AG08396 (cell line): ENCODE results near the gene PFKP.
"Not testable (repeated sequence)": the region's sequence is repeated elsewhere in the genome, so short reads cannot be mapped to it uniquely, and the experiment has no call there.

ENCODE experiments used
- DNase-seq: peaks from one replicate; pipeline ENCODE4 v3.0.0; 2012; ENCODE audit warnings: low spot score, mixed read lengths

The PFKP gene

GRCh38 chr10:3159152-3159551, 91.8 kb downstream of the PFKP start:
- DNase-seq = no peak

GRCh38 chr10:3162533-3162932, 95.2 kb downstream of the PFKP start:
- DNase-seq = no peak

- DNase-seq = no peak
These were observed 96.5 kb downstream of the PFKP start for GRCh38 chr10:3163879-3164278.

GRCh38 chr10:3165196-3165595, 97.8 kb downstream of the PFKP start:
- no peak for DNase-seq

- DNase-seq = no peak
These were observed 99.3 kb downstream of the PFKP start for GRCh38 chr10:3166496-3167290.

GRCh38 chr10:3167611-3168330, 100.4 kb downstream of the PFKP start:
- no peak for DNase-seq

GRCh38 chr10:3169271-3169670, 101.9 kb downstream of the PFKP start:
- no peak for DNase-seq

GRCh38 chr10:3169673-3170072, 102.3 kb downstream of the PFKP start:
- DNase-seq = no peak

- not testable (repeated sequence) for DNase-seq
These were observed 104.1 kb downstream of the PFKP start for GRCh38 chr10:3171488-3171887.

GRCh38 chr10:3172081-3172445, 104.7 kb downstream of the PFKP start:
- DNase-seq = peak; percentile 52

- DNase-seq = peak; percentile 99
These were observed 105.3 kb downstream of the PFKP start, which contains the start of gene PITRM1 for GRCh38 chr10:3172446-3173170. TSS of gene PITRM1 (minus strand) at chr10:3172782. CDS start at chr10:3172772, 10 bp downstream.

- no peak for DNase-seq
These were observed 106.0 kb downstream of the PFKP start for GRCh38 chr10:3173171-3173878.

- DNase-seq = no peak
These were observed 110.7 kb downstream of the PFKP start for GRCh38 chr10:3178042-3178441.

- DNase-seq = no peak
These were observed 111.8 kb downstream of the PFKP start for GRCh38 chr10:3179174-3179573.

- DNase-seq = no peak
These were observed 113.1 kb downstream of the PFKP start for GRCh38 chr10:3180355-3181025.

GRCh38 chr10:3185386-3185785, 118.0 kb downstream of the PFKP start:
- DNase-seq = no peak

- no peak for DNase-seq
These were observed 119.0 kb downstream of the PFKP start for GRCh38 chr10:3186368-3186767.
